Measurements from ENCODE around the gene C12orf54. TPM values are rescaled to one million over a fixed set of nuclear protein-coding genes. Genes with fewer than 3 reads are reported as not detected.

Gene C12orf54
- total and polyA plus RNA-seq, 2 of the 8 experiments (the other 6 are each of a cell fraction or from before 2014, with no cell fraction given), result not detected

DNA sequence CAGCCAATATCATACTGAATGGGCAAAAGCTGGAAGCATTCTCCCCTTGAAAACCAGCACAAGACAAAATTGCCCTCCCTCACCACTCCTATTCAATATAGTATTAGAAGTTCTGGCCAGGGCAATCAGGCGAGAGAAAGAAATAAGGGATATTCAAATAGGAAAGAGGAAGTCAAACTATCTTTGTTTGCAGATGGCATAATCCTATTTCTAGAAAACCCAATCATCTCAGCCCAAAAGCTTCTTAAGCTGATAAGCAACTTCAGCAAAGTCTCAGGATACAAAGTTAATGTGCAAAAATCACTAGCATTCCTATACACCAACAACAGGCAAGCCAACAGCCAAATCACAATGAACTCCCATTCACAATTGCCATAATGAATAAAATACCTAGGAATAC, 30.9 kb upstream of the C12orf54 start:
- Histone ChIP-seq H3K27ac (ENCODE audit: low read depth, low read length) (no peak overlapping the region), H2AK5ac (ENCODE audit: low read depth, low read length) (no peak overlapping the region), H4K5ac (ENCODE audit: insufficient read length, low read depth, low read length) (no peak overlapping the region), H3K9me3 (ENCODE audit: insufficient read depth in 2 of 2, low read depth in 1 of 2, low read length in 1 of 2) (peaks cover 0 to 4% of the 10 kb centered on the region in 2 experiments; a peak in 2 of 4 replicates), H3K79me2 (ENCODE audit: control insufficient read depth in 1 of 2, insufficient read depth in 2 of 2, low read length in 2 of 2) (no peaks in the 10 kb centered on the region), H2BK15ac (ENCODE audit: low read length) (no peak overlapping the region), H4K8ac (ENCODE audit: extremely low read depth, insufficient read depth, low read length) (no peak overlapping the region), H3K27me3 (replicated peaks in 1 of 4; ENCODE audit: control insufficient read depth in 3 of 4, extremely low read depth in 1 of 4, insufficient read depth in 3 of 4, low read length in 3 of 4) (no peaks in the 10 kb centered on the region), H3K9ac (replicated peaks in 1 of 4; ENCODE audit: extremely low read depth in 1 of 4, low read depth in 3 of 4, low read length in 3 of 4) (no peak overlapping the region), H3K23me2 (ENCODE audit: low read depth, low read length) (no peaks in the 10 kb centered on the region), H2BK12ac (ENCODE audit: low read depth, low read length) (no peak overlapping the region), H3K23ac (ENCODE audit: insufficient read length) (no peak overlapping the region), H3K36me3 (ENCODE audit: control insufficient read depth in 2 of 4, insufficient read depth in 4 of 4, low read length in 3 of 4) (no peaks in the 10 kb centered on the region), H3K18ac (ENCODE audit: extremely low read depth, low read length) (no peak overlapping the region), H3K14ac (ENCODE audit: insufficient read length) (no peak overlapping the region), H2AFZ (ENCODE audit: low read length) (no peak overlapping the region), H3K4me1 (replicated peaks in 1 of 4; ENCODE audit: control insufficient read depth in 3 of 4, insufficient read depth in 4 of 4, low read length in 3 of 4) (no peaks in the 10 kb centered on the region), H3K4me2 (ENCODE audit: insufficient read depth in 1 of 2, low read depth in 2 of 2, low read length in 2 of 2) (no peak overlapping the region), H4K91ac (replicated peaks; ENCODE audit: insufficient read length, low read length) (no peak overlapping the region), H2BK5ac (ENCODE audit: low read depth, low read length) (no peak overlapping the region), H3K79me1 (ENCODE audit: low read depth, low read length) (no peaks in the 10 kb centered on the region), H3K4ac (replicated peaks; ENCODE audit: insufficient read length, low read depth, low read length) (no peak overlapping the region), H2BK120ac (replicated peaks; ENCODE audit: low read depth, low read length) (no peak overlapping the region), H3K56ac (replicated peaks; ENCODE audit: insufficient read length, low read depth, low read length) (no peak overlapping the region), H4K20me1 (replicated peaks in 1 of 2; ENCODE audit: control insufficient read depth in 1 of 2, insufficient read depth in 2 of 2, low read length in 2 of 2) (no peaks in the 10 kb centered on the region), H3K4me3 (ENCODE audit: extremely low read depth in 1 of 4, insufficient read depth in 2 of 4, low read depth in 3 of 4, low read length in 4 of 4) (no peak overlapping the region), H2BK20ac (ENCODE audit: low read length) (no peak overlapping the region)
- TF ChIP-seq EZH2 (IDR thresholded peaks at IDR 0.05; ENCODE audit: low read depth, low read length, severe bottlenecking) (no peak), SAP30 (IDR thresholded peaks at IDR 0.05; ENCODE audit: insufficient read depth, insufficient replicate concordance, low read length) (no peak)
- FAIRE-seq (no peak), DNase-seq (ENCODE audit: low read depth in 1 of 2, low spot score in 2 of 2) (no peak)
- 91% methylated on average over 1 of the region's 1 CpG; no CpG with 5 or more reads in 1 of the 2 experiments for WGBS, 2 experiments (ENCODE audit: extremely low coverage in 1 of 2, insufficient coverage in 1 of 2, insufficient read length in 1 of 2, insufficient replicate concordance in 2 of 2, low coverage in 1 of 2, low lambda C conversion rate in 2 of 2, missing lambda C conversion rate in 1 of 2)
- CTCF ChIA-PET (ENCODE audit: partially characterized antibody), result no interaction called here
- POLR2A ChIA-PET (ENCODE audit: partially characterized antibody), result no interaction called here
